ENCODE measurements around the gene FGF14.

DNA sequence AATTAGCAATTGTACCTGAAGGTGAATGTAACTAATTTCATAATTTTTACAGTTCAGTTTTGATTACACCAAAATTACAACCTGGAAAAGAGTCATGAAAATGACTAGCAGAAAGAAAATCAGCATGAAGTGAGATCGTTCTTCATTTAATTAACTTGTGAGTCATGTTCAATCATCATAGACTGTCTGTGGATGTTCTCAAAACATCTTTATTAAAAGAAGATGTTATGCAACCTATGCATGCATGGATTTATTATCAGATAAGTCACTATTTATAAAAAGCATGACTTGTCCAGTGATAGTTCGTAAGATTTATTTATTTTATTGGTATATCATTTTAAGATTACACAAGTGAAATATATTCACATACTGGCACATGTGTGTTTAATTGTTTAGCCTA lies 703.4 kb downstream of the FGF14 start:
- no peak for TF ChIP-seq POLR2A (IDR thresholded peaks at IDR 0.05)
- TF ChIP-seq, protein P1, sequence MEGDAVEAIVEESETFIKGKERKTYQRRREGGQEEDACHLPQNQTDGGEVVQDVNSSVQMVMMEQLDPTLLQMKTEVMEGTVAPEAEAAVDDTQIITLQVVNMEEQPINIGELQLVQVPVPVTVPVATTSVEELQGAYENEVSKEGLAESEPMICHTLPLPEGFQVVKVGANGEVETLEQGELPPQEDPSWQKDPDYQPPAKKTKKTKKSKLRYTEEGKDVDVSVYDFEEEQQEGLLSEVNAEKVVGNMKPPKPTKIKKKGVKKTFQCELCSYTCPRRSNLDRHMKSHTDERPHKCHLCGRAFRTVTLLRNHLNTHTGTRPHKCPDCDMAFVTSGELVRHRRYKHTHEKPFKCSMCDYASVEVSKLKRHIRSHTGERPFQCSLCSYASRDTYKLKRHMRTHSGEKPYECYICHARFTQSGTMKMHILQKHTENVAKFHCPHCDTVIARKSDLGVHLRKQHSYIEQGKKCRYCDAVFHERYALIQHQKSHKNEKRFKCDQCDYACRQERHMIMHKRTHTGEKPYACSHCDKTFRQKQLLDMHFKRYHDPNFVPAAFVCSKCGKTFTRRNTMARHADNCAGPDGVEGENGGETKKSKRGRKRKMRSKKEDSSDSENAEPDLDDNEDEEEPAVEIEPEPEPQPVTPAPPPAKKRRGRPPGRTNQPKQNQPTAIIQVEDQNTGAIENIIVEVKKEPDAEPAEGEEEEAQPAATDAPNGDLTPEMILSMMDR (IDR thresholded peaks at IDR 0.05): no peak
